Measurements from ENCODE around the gene DMTF1.
"Not testable (repeated sequence)": the region's sequence is repeated elsewhere in the genome, so short reads cannot be mapped to it uniquely, and the experiment has no call there.

The DMTF1 gene

DNA sequence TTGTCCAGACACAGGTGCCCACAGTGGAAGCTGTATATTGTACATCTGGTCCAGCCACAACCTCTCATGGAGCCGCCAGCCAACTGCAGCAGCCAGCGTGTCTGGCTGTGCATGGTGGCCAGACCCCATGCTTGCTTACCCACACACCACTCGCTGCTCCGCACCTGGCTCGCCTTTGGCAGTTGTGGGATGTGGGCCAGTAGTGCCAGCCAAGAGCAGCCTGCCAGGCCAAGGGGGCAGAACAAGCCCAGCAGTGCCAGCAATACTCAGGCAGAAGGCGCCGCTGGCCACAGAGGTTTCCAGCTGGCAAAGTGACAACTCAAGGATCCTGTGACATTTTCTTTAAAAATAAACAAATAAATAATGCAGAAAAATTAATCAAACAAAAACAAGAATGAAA is 79.0 kb downstream of the DMTF1 start:
- DNase-seq, result no peak

DNA sequence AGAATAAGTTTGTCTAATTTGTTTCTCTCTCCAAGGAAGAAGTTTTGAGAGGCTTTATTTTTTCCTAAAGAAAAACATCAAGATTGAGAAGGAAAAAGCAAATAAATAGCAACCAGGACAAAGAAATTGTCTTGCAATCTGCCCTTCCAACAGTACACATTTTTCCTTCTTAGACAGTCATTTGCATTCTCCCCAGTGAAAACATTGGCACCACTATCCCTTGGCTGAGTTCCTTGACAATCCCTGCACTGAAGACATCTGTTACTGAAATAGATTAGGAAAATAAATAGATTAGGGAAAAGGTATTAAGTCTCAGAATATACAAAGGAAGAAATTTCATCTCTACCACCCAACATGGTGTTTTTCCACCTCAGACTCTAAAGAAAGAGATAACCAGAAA is 79.5 kb downstream of the DMTF1 start:
- DNase-seq, result no peak

DNA sequence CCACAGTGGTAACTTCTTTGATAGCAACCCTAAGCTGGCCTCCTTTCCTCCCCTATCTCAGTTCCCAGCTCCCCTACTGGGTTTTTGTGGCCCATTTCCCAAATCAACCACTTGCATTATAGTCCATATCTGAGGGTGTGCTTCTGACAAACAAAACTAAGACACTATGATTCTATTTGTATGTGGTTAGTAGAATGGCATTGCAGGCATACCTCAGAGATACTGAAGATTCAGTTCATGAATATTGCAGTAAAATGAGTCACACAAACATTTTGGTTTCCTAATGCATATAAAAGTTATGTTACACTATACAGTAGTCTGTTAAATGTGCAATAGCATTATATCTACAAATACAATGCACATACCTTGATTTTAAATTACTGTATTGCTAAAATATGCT is 82.7 kb downstream of the DMTF1 start:
- no peak for DNase-seq

DNA sequence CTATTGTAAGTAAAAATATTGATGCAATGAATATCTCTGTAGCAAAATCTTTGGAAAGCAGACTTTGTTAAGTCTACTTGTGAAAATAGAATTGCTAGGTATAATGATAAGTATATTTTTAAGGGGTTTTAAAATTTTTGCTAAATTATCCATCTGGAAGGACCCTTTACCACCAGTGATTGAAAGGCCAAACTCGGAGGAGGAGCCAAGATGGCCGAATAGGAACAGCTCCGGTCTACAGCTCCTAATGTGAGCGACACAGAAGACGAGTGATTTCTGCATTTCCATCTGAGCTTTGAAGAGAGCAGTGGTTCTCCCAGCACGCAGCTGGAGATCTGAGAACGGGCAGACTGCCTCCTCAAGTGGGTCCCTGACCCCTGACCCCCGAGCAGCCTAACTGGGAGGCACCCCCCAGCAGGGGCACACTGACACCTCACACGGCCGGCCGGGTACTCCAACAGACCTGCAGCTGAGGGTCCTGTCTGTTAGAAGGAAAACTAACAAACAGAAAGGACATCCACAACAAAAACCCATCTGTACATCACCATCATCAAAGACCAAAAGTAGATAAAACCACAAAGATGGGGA is 86.3 kb downstream of the DMTF1 start:
- DNase-seq, result not testable (repeated sequence)

DNA sequence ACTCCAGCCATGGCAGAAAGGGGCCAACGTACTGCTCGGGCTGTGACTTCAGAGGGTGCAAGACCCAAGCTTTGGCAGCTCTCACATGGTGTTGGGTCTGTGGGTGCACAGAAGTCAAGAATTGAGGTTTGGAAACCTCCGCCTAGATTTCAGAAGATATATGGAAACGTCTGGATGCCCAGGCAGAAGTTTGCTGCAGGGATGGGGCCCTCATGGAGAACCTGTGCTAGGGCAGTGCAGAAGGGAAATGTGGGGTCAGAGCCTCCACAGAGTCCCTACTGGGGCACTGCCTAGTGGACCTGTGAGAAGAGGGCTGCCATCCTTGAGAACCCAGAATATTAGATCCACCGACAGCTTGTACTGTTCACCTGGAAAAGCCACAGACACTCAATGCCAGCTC is 93.4 kb downstream of the DMTF1 start:
- DNase-seq, result not testable (repeated sequence)
